Cerebellar cortex (tissue), 1 donor: ENCODE data around the gene TRIM49D1.
"Not testable (repeated sequence)": the region's sequence is repeated elsewhere in the genome, so short reads cannot be mapped to it uniquely, and the experiment has no call there.

Experiments used
- DNase-seq: peaks from one replicate; pipeline ENCODE4 v3.0.0-alpha.2; 2015; ENCODE audit warnings: low spot score

Gene TRIM49D1

GRCh38 chr11:89922195-89922660, at the start of gene TRIM49D1:
Gene TRIM49D1, minus strand, starts transcription at chr11:89922245. Its CDS starts 4,535 bp downstream, at chr11:89917710.
- no peak for DNase-seq

- not testable (repeated sequence) for DNase-seq
Measured at GRCh38 chr11:89965737-89966136, 43.7 kb upstream of the TRIM49D1 start, which contains the start of gene TRIM64. Gene TRIM64, plus strand, starts transcription at chr11:89966037. Its CDS starts 2,467 bp downstream, at chr11:89968504.

- not testable (repeated sequence) for DNase-seq
Measured at GRCh38 chr11:89960833-89961232, 38.8 kb upstream of the TRIM49D1 start.

GRCh38 chr11:89923764-89924163, 1.7 kb upstream of the TRIM49D1 start, which contains the start of gene TRIM49D2:
Gene TRIM49D2, plus strand, starts transcription at chr11:89924064. Its CDS starts 2,698 bp downstream, at chr11:89926762.
- DNase-seq = not testable (repeated sequence)

GRCh38 chr11:89900809-89901208, 21.2 kb downstream of the TRIM49D1 start:
- DNase-seq = not testable (repeated sequence)

GRCh38 chr11:89893245-89893644, 28.8 kb downstream of the TRIM49D1 start:
- DNase-seq = not testable (repeated sequence)

- not testable (repeated sequence) for DNase-seq
Measured at GRCh38 chr11:89877511-89877910, 44.5 kb downstream of the TRIM49D1 start.

- not testable (repeated sequence) for DNase-seq
Measured at GRCh38 chr11:89872588-89872987, 49.5 kb downstream of the TRIM49D1 start.

- not testable (repeated sequence) for DNase-seq
Measured at GRCh38 chr11:89865223-89865622, 56.8 kb downstream of the TRIM49D1 start.

- DNase-seq = not testable (repeated sequence)
Measured at GRCh38 chr11:89863906-89864704, 57.9 kb downstream of the TRIM49D1 start.
